ENCODE measurements around the gene CREBRF.
"Not testable (repeated sequence)": the region's sequence is repeated elsewhere in the genome, so short reads cannot be mapped to it uniquely, and the experiment has no call there.

The CREBRF gene

DNA sequence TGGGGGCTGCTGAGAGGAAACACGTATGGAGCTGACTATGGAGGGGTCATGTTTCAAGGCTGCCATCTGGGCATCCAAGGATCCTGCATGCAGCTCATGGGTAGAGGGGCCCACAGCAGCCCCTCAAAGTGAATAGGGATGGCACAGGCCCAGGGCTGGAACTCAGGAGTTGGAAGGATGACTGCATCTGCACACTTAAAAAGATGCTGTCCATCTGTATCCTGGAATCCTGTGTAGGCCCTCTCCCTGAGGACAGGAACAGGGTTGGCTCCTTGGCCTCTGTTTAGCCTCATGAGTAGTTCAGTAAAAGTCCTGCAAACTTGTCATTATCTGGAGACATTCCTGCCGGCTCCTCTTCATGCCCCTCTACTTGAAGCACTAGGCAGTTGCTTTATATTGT lies 92.2 kb downstream of the CREBRF start:
- no peak overlapping the region for H3K27ac Mint-ChIP-seq

DNA sequence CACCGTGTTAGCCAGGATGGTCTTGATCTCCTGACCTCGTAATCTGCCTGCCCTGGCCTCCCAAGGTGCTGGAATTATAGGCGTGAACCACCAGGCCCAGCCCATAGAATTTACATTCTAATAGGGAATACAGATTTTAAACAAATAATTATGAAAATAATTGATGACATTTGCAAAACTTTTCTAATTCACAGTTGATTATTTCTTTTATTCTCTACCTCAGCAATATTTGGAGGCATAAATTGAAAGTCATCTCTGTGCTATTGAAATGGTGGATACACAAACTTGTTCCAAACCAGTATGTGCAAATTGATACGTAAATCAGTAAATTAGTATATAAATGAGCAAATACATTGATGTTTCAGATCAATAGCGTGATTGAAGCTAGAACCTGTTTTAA lies 96.4 kb downstream of the CREBRF start:
- Mint-ChIP-seq H3K36me3 (peaks cover 52% of the 10 kb centered on the region), H3K4me1 (no peaks in the 10 kb centered on the region)

More for the DNA sequence above, 92.2 kb downstream of the CREBRF start:
- no peaks in the 10 kb centered on the region for H3K27me3 Mint-ChIP-seq
- peaks cover 33% of the 10 kb centered on the region for H3K36me3 Mint-ChIP-seq
- no peaks in the 10 kb centered on the region for H3K9me3 Mint-ChIP-seq
- H3K4me3 Mint-ChIP-seq, result no peak overlapping the region
- no peaks in the 10 kb centered on the region for H3K4me1 Mint-ChIP-seq
- ATAC-seq, result no peak

DNA sequence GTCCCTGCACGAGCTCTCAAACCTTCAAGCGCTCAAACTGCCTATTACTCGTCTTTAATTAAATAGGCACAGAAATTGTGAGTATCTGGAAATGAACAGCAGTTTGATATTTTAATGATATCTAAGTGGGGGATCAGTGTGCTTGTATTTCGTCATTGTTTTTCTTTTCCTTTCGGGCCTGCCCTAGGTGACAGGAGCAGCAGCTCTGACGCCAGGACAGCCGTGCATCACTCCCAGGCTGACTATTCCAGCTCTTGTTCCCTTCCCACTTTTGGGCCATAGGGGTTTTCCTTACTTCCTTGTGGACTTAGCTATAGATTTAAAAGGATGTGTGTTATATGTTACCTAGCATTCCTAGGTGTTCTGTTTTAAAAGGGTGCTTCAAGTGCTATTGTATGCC lies 97.7 kb downstream of the CREBRF start:
- peaks cover 57% of the 10 kb centered on the region for H3K36me3 Mint-ChIP-seq
- H3K4me3 Mint-ChIP-seq, result no peak overlapping the region
- H3K27ac Mint-ChIP-seq, result no peak overlapping the region
- H3K9me3 Mint-ChIP-seq, result no peaks in the 10 kb centered on the region
- no peaks in the 10 kb centered on the region for H3K27me3 Mint-ChIP-seq
- no peaks in the 10 kb centered on the region for H3K4me1 Mint-ChIP-seq
- ATAC-seq, result no peak

More for the DNA sequence above, 96.4 kb downstream of the CREBRF start:
- no peaks in the 10 kb centered on the region for H3K9me3 Mint-ChIP-seq
- H3K27ac Mint-ChIP-seq, result no peak overlapping the region
- H3K27me3 Mint-ChIP-seq, result no peaks in the 10 kb centered on the region
- H3K4me3 Mint-ChIP-seq, result no peak overlapping the region
- ATAC-seq, result no peak

DNA sequence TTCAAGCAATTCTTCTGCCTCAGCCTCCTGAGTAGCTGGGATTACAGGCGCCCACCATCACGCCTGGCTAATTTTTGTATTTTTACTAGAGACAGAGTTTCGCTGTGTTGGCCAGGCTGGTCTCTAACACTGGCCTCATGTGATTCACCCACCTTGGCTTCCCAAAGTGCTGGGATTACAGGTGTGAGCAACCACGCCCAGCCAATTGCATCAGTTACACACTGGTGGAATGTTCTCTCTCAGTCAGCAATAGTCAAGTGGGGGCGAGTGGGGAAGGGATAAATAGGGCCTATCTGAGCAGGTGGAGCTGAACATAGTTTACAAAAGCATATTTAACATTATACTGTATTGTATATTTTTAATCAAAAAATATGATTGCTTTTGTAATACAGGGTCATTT lies 98.5 kb downstream of the CREBRF start:
- not testable (repeated sequence) for H3K4me3 Mint-ChIP-seq, ATAC-seq, H3K27ac Mint-ChIP-seq

DNA sequence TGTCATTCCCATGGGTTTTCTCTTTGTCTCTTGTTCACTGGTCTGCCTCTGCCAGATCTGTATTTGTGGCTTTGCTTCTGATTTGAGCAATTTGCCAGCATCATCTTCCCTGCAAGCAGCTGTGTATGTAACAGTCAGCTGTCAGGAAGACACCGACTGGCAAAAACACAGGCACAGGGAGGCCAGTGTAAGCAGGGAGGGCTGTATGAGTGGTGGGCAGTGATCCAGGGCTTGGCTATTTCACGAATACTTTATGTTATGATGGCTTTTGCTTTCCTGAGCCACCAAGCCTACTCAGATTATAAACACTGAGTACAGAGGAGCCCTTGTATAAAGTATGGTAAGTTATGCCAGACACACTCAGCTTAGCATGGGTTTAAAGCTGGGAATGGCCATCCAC lies 99.8 kb downstream of the CREBRF start:
- H3K36me3 Mint-ChIP-seq, result peaks cover 56% of the 10 kb centered on the region
- H3K4me1 Mint-ChIP-seq, result no peaks in the 10 kb centered on the region
- no peak for ATAC-seq
- no peak overlapping the region for H3K4me3 Mint-ChIP-seq
- no peak overlapping the region for H3K27ac Mint-ChIP-seq
- no peaks in the 10 kb centered on the region for H3K9me3 Mint-ChIP-seq
- no peaks in the 10 kb centered on the region for H3K27me3 Mint-ChIP-seq

More for the DNA sequence above, 98.5 kb downstream of the CREBRF start:
- H3K27me3 Mint-ChIP-seq, H3K4me1 Mint-ChIP-seq, H3K9me3 Mint-ChIP-seq: not testable (repeated sequence)
- peaks cover 49% of the 10 kb centered on the region for H3K36me3 Mint-ChIP-seq

DNA sequence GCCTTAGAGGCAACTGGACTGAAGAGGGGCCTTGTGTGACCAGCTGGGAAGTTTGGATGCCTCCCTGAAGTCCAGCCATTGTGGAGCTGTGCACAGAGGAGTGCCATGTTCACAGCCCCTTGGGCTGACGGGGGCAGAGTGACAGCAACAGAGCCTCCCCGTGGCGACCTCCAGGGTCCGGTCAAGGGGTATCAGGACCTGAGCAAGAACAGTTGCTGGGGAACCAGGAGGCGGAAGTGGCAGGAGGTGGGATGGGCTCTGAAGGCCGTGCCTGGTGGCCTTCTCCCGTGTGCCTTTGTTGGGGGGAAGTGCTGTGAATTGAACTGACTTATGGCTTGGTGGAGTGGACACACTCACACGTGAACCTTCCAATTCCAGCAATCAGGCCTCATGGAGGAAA lies 102.2 kb downstream of the CREBRF start:
- no peak overlapping the region for H3K4me3 Mint-ChIP-seq
- H3K27me3 Mint-ChIP-seq, result no peaks in the 10 kb centered on the region
- ATAC-seq, result no peak
- H3K27ac Mint-ChIP-seq, result no peak overlapping the region
- no peaks in the 10 kb centered on the region for H3K9me3 Mint-ChIP-seq
- H3K4me1 Mint-ChIP-seq, result no peaks in the 10 kb centered on the region
- H3K36me3 Mint-ChIP-seq, result peaks cover 62% of the 10 kb centered on the region

DNA sequence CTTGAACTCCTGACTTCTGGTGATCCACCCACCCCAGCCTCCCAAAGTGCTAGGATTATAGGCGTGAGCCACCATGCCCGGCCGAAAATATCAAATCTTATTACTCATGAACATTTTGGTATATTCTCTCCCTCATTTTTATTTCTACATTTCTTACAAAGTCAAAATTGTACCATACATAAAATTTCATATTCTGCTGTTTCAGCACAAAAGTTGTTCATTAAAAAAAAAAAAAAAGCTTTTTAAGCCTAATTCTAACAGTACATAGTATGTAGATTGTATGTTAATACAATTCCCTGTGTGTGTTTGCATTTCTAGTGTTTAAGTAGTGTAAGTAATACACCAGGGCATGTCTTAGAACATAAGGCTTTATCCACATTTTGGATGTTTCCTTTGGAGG lies 103.1 kb downstream of the CREBRF start:
- Mint-ChIP-seq H3K4me1 (no peaks in the 10 kb centered on the region), H3K9me3 (no peaks in the 10 kb centered on the region), H3K36me3 (peaks cover 63% of the 10 kb centered on the region), H3K27ac (no peak overlapping the region), H3K27me3 (no peaks in the 10 kb centered on the region), H3K4me3 (no peak overlapping the region)
- no peak for ATAC-seq

DNA sequence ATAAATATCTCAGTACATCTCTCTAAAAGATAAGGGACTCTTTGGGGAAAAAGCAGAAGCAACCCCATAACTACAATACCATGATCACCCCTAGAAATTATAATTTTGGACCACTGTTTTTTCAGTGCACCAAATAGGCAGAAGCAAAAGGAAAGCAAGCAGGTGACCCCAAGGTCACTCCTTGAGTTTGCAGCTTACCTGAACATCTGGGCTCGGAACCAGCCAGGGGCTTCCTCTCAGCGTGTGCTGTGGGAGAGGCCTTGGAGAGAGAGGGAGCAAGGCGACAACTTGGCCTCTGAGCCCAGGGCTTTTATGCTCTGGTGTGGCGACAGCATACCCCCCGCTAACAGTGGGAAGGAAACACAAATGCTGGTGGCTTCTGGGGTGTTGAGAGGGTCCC lies 105.0 kb downstream of the CREBRF start:
- Mint-ChIP-seq H3K9me3 (no peaks in the 10 kb centered on the region), H3K27me3 (no peaks in the 10 kb centered on the region), H3K4me3 (no peak overlapping the region)

DNA sequence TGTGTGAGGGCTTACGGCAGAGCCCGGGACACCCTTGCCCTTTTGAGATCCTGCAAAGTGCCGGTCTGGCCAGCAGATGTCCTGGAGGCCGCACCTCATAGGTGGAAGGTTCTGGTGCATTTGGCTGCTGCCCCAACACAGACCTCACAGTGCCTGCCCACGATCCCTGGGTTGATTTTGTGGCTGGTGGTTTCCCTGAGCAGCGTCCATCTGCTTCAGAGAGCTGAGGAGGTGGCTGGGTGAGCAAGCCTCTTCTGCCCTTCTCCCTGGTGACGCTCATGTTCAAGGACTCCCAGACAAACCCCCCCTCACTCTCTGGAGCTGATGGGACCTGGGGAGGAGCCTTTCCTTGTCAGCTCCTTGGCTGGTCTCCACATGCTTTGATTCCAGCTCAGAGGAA lies 107.1 kb downstream of the CREBRF start:
- Mint-ChIP-seq H3K9me3 (no peaks in the 10 kb centered on the region), H3K4me1 (no peaks in the 10 kb centered on the region), H3K4me3 (no peak overlapping the region), H3K36me3 (peaks cover 52% of the 10 kb centered on the region), H3K27ac (no peak overlapping the region), H3K27me3 (no peaks in the 10 kb centered on the region)
- ATAC-seq, result no peak

More for the DNA sequence above, 105.0 kb downstream of the CREBRF start:
- ATAC-seq, result no peak
- H3K36me3 Mint-ChIP-seq, result peaks cover 61% of the 10 kb centered on the region
- no peaks in the 10 kb centered on the region for H3K4me1 Mint-ChIP-seq
- H3K27ac Mint-ChIP-seq, result peak overlapping the region; percentile 8

DNA sequence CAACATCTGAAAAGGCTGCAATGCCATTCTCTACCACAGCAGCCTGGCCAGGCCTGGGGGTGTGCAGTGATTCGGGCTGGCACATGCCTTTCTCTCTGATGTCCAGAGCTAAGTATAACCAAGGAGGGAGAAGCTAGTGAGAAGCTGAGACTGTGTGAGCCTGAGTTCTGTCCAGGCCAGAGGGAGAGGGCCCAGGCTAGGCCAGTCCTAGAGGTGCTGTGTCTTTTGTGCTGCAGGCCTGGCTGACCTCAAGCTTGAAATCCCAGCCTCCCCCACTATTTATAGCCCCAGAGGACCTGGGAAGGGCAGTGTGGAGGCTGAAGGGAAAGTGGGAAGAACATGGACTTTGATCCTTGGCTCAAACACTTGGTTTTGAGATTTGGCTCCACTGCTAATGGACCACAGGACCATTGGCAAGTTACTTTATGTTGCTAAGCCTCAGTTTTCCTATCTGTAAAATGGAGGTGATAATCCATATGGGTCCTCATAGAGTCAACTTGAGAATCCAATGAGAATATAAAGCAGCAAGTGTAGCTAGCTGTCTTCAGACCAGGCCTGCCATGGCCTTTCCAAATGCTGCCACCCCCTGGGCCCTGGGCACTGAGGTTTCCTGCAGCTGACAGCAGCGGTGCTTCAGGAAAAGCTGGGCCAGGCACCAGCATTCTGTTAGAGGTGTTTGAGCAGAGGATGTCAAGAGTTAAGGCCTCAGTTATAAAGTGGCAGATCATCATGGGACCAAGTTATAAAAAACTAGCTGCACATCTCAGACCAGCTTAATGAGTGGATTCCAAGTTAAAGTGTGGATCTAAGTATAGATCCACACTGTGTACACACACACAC lies 109.2 kb downstream of the CREBRF start:
- peak; percentile 16 for ATAC-seq
- H3K36me3 Mint-ChIP-seq, result peaks cover 44% of the 10 kb centered on the region
- H3K27me3 Mint-ChIP-seq, result no peaks in the 10 kb centered on the region
- H3K4me1 Mint-ChIP-seq, result no peaks in the 10 kb centered on the region
- H3K27ac Mint-ChIP-seq, result no peak overlapping the region
- H3K9me3 Mint-ChIP-seq, result no peaks in the 10 kb centered on the region
- no peak overlapping the region for H3K4me3 Mint-ChIP-seq

DNA sequence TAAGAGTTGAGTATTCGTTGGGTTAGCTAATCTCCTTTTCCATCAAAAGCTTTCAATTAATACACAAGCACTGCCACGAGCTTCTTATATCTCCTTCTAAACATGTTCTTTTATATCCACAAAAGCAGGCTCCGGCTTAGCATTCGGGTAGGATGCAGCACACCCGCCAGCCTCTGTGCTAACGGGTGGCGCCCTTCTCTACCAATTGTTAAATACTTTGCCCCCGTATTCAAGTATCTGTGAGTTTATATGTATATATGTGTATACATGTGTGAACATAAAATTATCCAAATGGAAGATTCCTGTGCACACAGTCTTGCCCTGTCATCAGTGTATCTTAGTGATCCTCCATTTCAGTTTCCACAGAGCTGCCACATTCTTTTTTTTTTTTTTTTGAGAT lies 116.0 kb downstream of the CREBRF start:
- H3K27ac Mint-ChIP-seq, result no peak overlapping the region
- H3K27me3 Mint-ChIP-seq, result peaks cover 18% of the 10 kb centered on the region
- H3K4me1 Mint-ChIP-seq, result no peaks in the 10 kb centered on the region
- H3K9me3 Mint-ChIP-seq, result no peaks in the 10 kb centered on the region
- no peaks in the 10 kb centered on the region for H3K36me3 Mint-ChIP-seq
- H3K4me3 Mint-ChIP-seq, result no peak overlapping the region
- ATAC-seq, result no peak

DNA sequence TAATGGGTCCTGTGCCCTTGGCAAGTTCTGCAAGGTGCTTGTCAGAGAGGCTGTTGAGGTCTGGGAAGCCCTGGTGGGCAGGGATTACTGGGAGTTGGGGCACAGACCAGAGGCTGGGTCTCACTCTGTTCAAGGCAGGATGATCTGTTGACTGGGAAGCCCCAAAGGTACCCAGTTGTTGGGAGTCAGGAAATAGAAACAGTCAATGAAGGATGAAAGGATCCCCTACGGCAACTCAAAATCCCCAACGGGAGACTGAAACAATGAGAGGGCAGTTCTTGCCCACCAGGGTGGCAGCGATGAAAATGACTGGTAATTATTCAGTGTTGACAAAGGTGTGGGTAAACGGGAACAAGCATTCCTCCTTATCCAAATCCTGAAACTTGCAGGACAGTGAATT lies 119.4 kb downstream of the CREBRF start:
- peaks cover 4% of the 10 kb centered on the region for H3K9me3 Mint-ChIP-seq
- ATAC-seq, result no peak
- no peak overlapping the region for H3K4me3 Mint-ChIP-seq
- H3K4me1 Mint-ChIP-seq, result no peaks in the 10 kb centered on the region
- no peak overlapping the region for H3K27ac Mint-ChIP-seq
- H3K36me3 Mint-ChIP-seq, result peaks cover 10% of the 10 kb centered on the region
- peaks cover 29% of the 10 kb centered on the region for H3K27me3 Mint-ChIP-seq

DNA sequence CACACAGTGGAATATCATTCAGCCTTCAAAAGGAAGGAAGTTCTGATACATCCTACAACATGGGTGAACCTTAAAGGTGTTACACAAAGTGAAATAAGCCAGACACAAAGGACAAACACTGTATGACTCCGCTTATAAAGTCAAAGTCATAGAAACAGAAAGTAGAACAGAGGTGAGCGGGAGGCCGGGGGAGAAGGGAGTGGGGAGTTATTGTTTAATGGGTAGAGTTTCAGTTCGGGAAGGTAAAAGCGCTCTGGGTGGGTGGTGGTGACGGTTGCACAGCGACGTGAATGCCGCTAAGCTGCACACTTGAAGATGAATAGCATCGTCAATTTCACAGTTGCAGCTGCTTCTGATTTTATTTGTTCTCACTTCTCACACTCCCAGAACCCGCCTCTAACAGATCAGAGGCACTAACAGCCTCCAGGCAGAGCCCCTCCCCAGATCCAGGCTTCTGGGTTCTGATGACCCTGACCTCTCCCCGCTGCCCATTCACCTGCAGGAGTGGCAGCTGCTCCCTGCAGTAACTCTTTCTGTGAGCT lies 122.3 kb downstream of the CREBRF start:
- Mint-ChIP-seq H3K36me3 (peaks cover 10% of the 10 kb centered on the region), H3K4me3 (no peak overlapping the region), H3K4me1 (no peaks in the 10 kb centered on the region), H3K9me3 (peaks cover 4% of the 10 kb centered on the region), H3K27me3 (peaks cover 29% of the 10 kb centered on the region), H3K27ac (no peak overlapping the region)
- no peak for ATAC-seq

DNA sequence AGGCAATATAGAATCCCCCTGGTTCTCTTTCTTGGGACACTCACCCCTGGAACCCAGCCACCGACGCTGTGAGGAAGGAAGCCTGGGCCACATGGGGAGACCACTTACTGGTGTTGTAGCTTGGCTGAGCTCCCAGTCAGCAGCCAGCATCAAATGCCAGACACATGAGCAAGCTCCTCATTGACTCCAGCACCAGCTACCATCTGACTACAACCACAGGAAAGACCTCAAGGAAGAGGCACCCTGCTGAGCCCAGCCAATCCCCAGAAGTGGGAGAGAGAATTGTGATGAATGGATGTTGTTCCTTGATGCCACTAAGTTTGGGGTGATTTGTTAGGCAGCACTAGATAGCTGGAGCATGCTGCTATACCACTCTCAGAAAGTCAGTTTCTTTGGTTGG lies 124.2 kb downstream of the CREBRF start:
- H3K27ac Mint-ChIP-seq, result no peak overlapping the region
- H3K27me3 Mint-ChIP-seq, result peaks cover 24% of the 10 kb centered on the region
- peaks cover 4% of the 10 kb centered on the region for H3K9me3 Mint-ChIP-seq
- H3K36me3 Mint-ChIP-seq, result peaks cover 10% of the 10 kb centered on the region
- no peaks in the 10 kb centered on the region for H3K4me1 Mint-ChIP-seq
- no peak for ATAC-seq
- no peak overlapping the region for H3K4me3 Mint-ChIP-seq

DNA sequence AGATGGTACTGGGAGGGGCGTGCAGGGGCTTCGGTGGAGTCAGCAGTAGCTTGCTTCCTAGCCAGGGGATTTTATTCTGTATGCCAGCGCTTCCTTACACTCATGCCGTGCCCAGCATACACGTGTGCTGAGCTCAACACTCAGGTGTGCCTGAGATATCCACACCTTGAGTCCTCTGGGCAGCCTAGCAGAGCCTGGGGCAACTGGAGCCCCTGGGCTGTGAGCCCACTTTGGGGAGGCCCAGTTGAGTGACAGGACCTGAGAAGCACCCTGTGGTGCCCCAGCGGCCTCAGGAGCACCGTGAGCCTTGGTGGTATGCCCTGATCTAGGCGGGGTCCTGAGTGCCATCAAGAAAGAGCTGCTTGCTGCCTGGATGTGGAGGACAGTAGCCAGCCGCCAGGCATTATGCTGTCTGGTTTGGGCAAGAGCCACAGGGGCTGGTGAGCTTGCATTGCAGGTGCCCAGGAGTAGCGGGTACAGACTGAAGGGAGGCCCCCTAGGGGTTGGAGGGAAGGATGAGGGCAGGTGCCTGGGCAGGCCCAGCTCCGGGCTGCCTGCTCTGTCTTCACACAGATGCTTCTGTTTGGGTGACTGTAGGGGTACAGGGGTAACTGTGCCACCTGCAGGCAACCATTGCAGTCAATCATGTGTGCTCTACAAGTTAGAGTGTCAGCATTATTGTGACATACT lies 131.0 kb downstream of the CREBRF start:
- no peaks in the 10 kb centered on the region for H3K9me3 Mint-ChIP-seq
- no peak overlapping the region for H3K27ac Mint-ChIP-seq
- H3K4me3 Mint-ChIP-seq, result no peak overlapping the region
- peak; percentile 67 for ATAC-seq
- peaks cover 7% of the 10 kb centered on the region for H3K27me3 Mint-ChIP-seq
- H3K36me3 Mint-ChIP-seq, result no peaks in the 10 kb centered on the region
- no peaks in the 10 kb centered on the region for H3K4me1 Mint-ChIP-seq

DNA sequence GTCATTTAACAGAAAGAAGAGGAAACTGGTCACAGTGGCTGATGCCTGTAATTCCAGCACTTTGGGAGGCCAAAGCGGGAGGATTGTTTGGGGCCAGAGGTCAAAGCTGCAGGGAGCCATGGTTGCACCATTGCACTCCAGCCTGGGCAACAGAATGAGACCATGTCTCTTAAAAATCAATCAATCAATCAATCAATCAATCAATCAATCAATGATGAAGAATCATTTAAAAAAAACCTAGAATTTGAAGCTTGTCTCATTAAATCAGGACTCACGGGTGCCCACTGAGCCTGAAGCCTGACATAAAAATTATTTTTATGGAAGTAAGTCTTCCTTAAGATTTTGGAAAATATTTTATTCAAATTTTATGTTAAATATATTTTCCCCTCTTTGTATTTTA lies 132.1 kb downstream of the CREBRF start:
- H3K27me3 Mint-ChIP-seq, result peaks cover 18% of the 10 kb centered on the region
- H3K4me1 Mint-ChIP-seq, result no peaks in the 10 kb centered on the region
- no peak for ATAC-seq
- H3K27ac Mint-ChIP-seq, result no peak overlapping the region
- no peaks in the 10 kb centered on the region for H3K36me3 Mint-ChIP-seq
- no peaks in the 10 kb centered on the region for H3K9me3 Mint-ChIP-seq
- no peak overlapping the region for H3K4me3 Mint-ChIP-seq
